Suprapubic skin (tissue), 4 donors: ENCODE results near the gene RYK.

Source experiments
- CTCF ChIP-seq, 2 donors: fragments of 200-600 bp in 1 of 2; fragments of 450-650 bp in 1 of 2; sonication (generic) in 1 of 2; IDR thresholded peaks; one replicate each; pipeline ENCODE4 v1.5.1; 2016 to 2019; ENCODE audit warnings: antibody characterized with exemption in 2 of 2, mild to moderate bottlenecking in 1 of 2, moderate library complexity in 1 of 2
- EP300 ChIP-seq: sonication (generic); formaldehyde crosslinking; IDR thresholded peaks from one replicate; pipeline ENCODE4 v1.6.1; 2017; ENCODE audit warnings: antibody characterized with exemption
- POLR2A ChIP-seq, 2 donors: fragments of 450-650 bp; IDR thresholded peaks; one replicate each; pipeline ENCODE4 v1.6.1; 2017; ENCODE audit warnings: antibody characterized with exemption in 2 of 2, mild to moderate bottlenecking in 2 of 2, moderate library complexity in 2 of 2
- POLR2AphosphoS5 ChIP-seq, 3 donors: sonication (generic); formaldehyde crosslinking; IDR thresholded peaks; one replicate each; pipeline ENCODE4 v1.6.1; 2017; ENCODE audit warnings: antibody characterized with exemption in 3 of 3

GRCh38 chr3:134189849-134190248 is 60.8 kb downstream of the RYK start:
- no peak for TF ChIP-seq CTCF (IDR thresholded peaks at IDR 0.05)
- no peak for TF ChIP-seq POLR2A (IDR thresholded peaks at IDR 0.05)
- no peak for TF ChIP-seq POLR2AphosphoS5 (IDR thresholded peaks at IDR 0.05)
- no peak for TF ChIP-seq EP300
